Heart left ventricle (tissue), 16 donors: ENCODE measurements around the gene RAP1GAP. TPM values are rescaled to one million over a fixed set of nuclear protein-coding genes. Genes with fewer than 3 reads are reported as not detected.

Source experiments
- ATAC-seq, 4 donors: fragments of 200-7000 bp; cut with Tn5 transposase; one replicate each; pipeline ENCODE4 v1.9.1; 2020 to 2022; ENCODE audit warnings: moderate library complexity in 4 of 4, mild to moderate bottlenecking in 3 of 4, moderate number of reproducible peaks in 1 of 4
- DNase-seq, 5 donors: peaks; one replicate each; pipeline ENCODE4 v3.0.0-alpha.2; 2020
- H3K27ac ChIP-seq, 12 donors: fragments of 200-600 bp; sonication (generic) in 4 of 12; one replicate each; pipeline versions ENCODE4 v1.5.0 to v1.8.0; 2016 to 2022; ENCODE audit warnings: mild to moderate bottlenecking in 2 of 12
- H3K27me3 ChIP-seq, 9 donors: fragments of 200-600 bp; sonication (generic) in 2 of 9; one replicate each; pipeline versions ENCODE4 v1.5.1 to v1.8.0; 2016 to 2022; ENCODE audit warnings: mild to moderate bottlenecking in 3 of 9
- H3K36me3 ChIP-seq, 9 donors: fragments of 200-600 bp; sonication (generic) in 2 of 9; one replicate each; pipeline versions ENCODE4 v1.5.0 to v1.8.0; 2018 to 2022; ENCODE audit warnings: mild to moderate bottlenecking in 2 of 9
- H3K4me1 ChIP-seq, 12 donors: fragments of 200-600 bp; sonication (generic) in 4 of 12; one replicate each; pipeline versions ENCODE4 v1.5.0 to v1.8.0; 2016 to 2022; ENCODE audit warnings: mild to moderate bottlenecking in 3 of 12
- H3K4me3 ChIP-seq, 12 donors: fragments of 200-600 bp; sonication (generic) in 4 of 12; one replicate each; pipeline versions ENCODE4 v1.5.0 to v1.8.0; 2017 to 2022; ENCODE audit warnings: mild to moderate bottlenecking in 9 of 12, moderate library complexity in 4 of 12
- H3K9me3 ChIP-seq, 12 donors: fragments of 200-600 bp; sonication (generic) in 4 of 12; one replicate each; pipeline versions ENCODE4 v1.5.0 to v1.8.0; 2016 to 2022; ENCODE audit warnings: mild to moderate bottlenecking in 1 of 12
- POLR2A ChIP-seq, 2 donors: fragments of 450-650 bp; IDR thresholded peaks; one replicate each; pipeline ENCODE4 v1.6.1; 2017; ENCODE audit warnings: antibody characterized with exemption in 2 of 2, mild to moderate bottlenecking in 2 of 2, moderate library complexity in 2 of 2
- WGBS, 4 donors: extraction: QIAGEN DNeasy Blood & Tissue Kit in 2 of 4; methylation state at CpG; one replicate each; pipeline versions ENCODE4 v1.1.5 to v1.1.7; 2013 to 2018; 5-methylcytosine and 5-hydroxymethylcytosine counted together
- intact Hi-C, 10 donors: fragments of 100-400 bp; cut with DNase I; formaldehyde crosslinking; loops; one replicate each; pipeline versions ENCODE4 v1.11.1 to v1.14.2; 2022
- polyA plus RNA-seq, 2 donors: library from polyadenylated mRNA; stranded (reverse); fragments of 200-250 nt; gene quantifications; one replicate each; pipeline ENCODE4 v1.2.3, GENCODE V29; 2013
- total RNA-seq, 9 donors: library from RNA; depleted of rRNA in 2 of 9; stranded (reverse); fragments of >200 nt in 2 of 9; fragmentation: NEBNext Ultra II Directional in 3 of 9; extraction: Animal tissue kit (Norgen Biotek cat#: 25700) in 3 of 9; gene quantifications; one replicate each; pipeline versions ENCODE4 v1.1.0 to v1.2.4, GENCODE V29; 2016 to 2023
- TF ChIP-seq, protein P1 (sequence below), 12 donors: fragments of 200-600 bp; sonication (generic) in 4 of 12; IDR thresholded peaks; one replicate each; pipeline versions ENCODE4 v1.5.0 to v1.8.0; 2018 to 2022; ENCODE audit warnings: antibody characterized with exemption in 12 of 12, mild to moderate bottlenecking in 5 of 12
- donor health status: ischemic (EF 13 %, LVEDD 7.1; RV severe dilation, severe dysfunction).
- donor health status: healthy with polysubstance abuse.
- donor health status: DM: no; HTN: yes; CAD: no.
- donor health status: DM: no; HTN: no; CAD: no.
- donor health status: ischemic (EF 25% LVEDD 6.9; RV normal size, moderate dysfunction).
- donor health status: ischemic (EF 25% LVEDD 5.7; RV mildly dilated, moderate dysfunction).
- donor health status: healthy.
- donor health status: DM: yes; HTN: yes; CAD: no.
- donor health status: ischemic (EF 35%, LVEDD 5.7; RV mildly dilated, moderate dysfunction).
- donor health status: nonischemic (EF 11% LVEDD 7.7; RV severe dilation, severe dysfunction).
- donor health status: DM: yes; HTN: yes; CAD: no.
- donor health status: PGD.
- donor health status: ischemic (EF 29% LVEDD 5.4; RV normal size, mild dysfunction).
- donor health status: nonischemic (EF 23%, LVEDD 6.1; RV moderate dilation, normal function).

Gene RAP1GAP
- total and polyA plus RNA-seq, 11 donors: 0.75 to 8.0 (median 3.8) TPM

- intact Hi-C loops: loop anchor here (2.0 to 10.0 kb wide), 12 partner anchors 58 to 423 kb away; partner anchors contain the start of gene ALPL (in 1 of the 10)
- TF ChIP-seq, protein P1, sequence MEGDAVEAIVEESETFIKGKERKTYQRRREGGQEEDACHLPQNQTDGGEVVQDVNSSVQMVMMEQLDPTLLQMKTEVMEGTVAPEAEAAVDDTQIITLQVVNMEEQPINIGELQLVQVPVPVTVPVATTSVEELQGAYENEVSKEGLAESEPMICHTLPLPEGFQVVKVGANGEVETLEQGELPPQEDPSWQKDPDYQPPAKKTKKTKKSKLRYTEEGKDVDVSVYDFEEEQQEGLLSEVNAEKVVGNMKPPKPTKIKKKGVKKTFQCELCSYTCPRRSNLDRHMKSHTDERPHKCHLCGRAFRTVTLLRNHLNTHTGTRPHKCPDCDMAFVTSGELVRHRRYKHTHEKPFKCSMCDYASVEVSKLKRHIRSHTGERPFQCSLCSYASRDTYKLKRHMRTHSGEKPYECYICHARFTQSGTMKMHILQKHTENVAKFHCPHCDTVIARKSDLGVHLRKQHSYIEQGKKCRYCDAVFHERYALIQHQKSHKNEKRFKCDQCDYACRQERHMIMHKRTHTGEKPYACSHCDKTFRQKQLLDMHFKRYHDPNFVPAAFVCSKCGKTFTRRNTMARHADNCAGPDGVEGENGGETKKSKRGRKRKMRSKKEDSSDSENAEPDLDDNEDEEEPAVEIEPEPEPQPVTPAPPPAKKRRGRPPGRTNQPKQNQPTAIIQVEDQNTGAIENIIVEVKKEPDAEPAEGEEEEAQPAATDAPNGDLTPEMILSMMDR (IDR thresholded peaks at IDR 0.05): no peak
- no peak for TF ChIP-seq POLR2A (IDR thresholded peaks at IDR 0.05)
- DNase-seq: peak in 1 of 5 donors; percentile 5
Observed at GRCh38 chr1:21655748-21656147, 13.4 kb downstream of the RAP1GAP start.

DNA sequence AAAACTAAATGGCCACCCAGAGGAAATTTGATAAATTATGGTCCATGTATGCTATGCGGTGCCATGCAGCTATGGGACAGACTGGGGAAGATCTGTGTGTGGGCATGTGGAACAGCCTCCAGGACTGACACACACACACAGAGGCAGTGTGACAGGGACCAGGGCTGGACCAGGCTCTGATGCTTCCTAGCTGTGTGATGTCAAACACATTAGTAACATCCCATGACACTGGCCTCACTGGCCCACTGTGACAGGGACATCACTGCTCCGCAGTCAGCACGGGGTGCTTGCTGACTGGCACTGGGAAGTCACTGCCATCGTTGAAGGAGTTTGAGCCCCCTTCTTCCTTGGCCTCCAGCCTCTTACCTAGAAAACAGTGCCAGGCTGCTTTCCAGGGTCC, 13.9 kb downstream of the RAP1GAP start:
- intact Hi-C loops: loop anchor here (5.0 to 10.0 kb wide), 11 partner anchors 58 to 423 kb away; no protein-coding TSS in a partner anchor
- Histone ChIP-seq H3K4me1 (peaks cover 0 to 20% (median 11%) of the 10 kb centered on the region in 12 donors), H3K27ac (no peak overlapping the region), H3K9me3 (no peaks in the 10 kb centered on the region), H3K36me3 (no peaks in the 10 kb centered on the region), H3K27me3 (peaks cover 0 to 24% (median 0%) of the 10 kb centered on the region in 9 donors), H3K4me3 (no peak overlapping the region)
- TF ChIP-seq POLR2A (IDR thresholded peaks at IDR 0.05): no peak
- TF ChIP-seq, protein P1 (IDR thresholded peaks at IDR 0.05): no peak
- DNase-seq (peak in 1 of 5 donors; percentile 17), ATAC-seq (no peak)
- WGBS, 4 donors: 72 to 93% (median 83%) methylated on average over 3 to 4 of the region's 4 CpGs

More at GRCh38 chr1:21655748-21656147, 13.4 kb downstream of the RAP1GAP start:
- no peaks in the 10 kb centered on the region for H3K36me3 ChIP-seq
- H3K27ac ChIP-seq: no peak overlapping the region
- H3K27me3 ChIP-seq: peaks cover 0 to 23% (median 0%) of the 10 kb centered on the region in 9 donors
- H3K4me3 ChIP-seq: no peak overlapping the region
- no peaks in the 10 kb centered on the region for H3K9me3 ChIP-seq
- H3K4me1 ChIP-seq: peaks cover 0 to 19% (median 11%) of the 10 kb centered on the region in 12 donors
- WGBS, 4 donors: 47 to 65% (median 57%) methylated on average over 2 to 4 of the region's 4 CpGs
- ATAC-seq: no peak

- intact Hi-C loops: loop anchor here in 7 of 10 donors (5.0 to 10.0 kb wide), 6 partner anchors 119 to 419 kb away; partner anchors contain the start of gene ALPL (in 1 of the 7)
- no peak overlapping the region for H3K4me3 ChIP-seq
- ATAC-seq (no peak), DNase-seq (peak in 1 of 5 donors; percentile 5)
- H3K9me3 ChIP-seq: no peaks in the 10 kb centered on the region
- no peak overlapping the region for H3K27ac ChIP-seq
- H3K4me1 ChIP-seq: peaks cover 0 to 16% (median 7%) of the 10 kb centered on the region in 12 donors
- no peaks in the 10 kb centered on the region for H3K36me3 ChIP-seq
- TF ChIP-seq, protein P1 (IDR thresholded peaks at IDR 0.05): no peak
- no peak for TF ChIP-seq POLR2A (IDR thresholded peaks at IDR 0.05)
- 86 to 91% (median 87%) methylated on average over 6 of the region's 6 CpGs for WGBS, 4 donors
- peaks cover 0 to 22% (median 0%) of the 10 kb centered on the region in 9 donors for H3K27me3 ChIP-seq
Observed at GRCh38 chr1:21654209-21654608, 14.9 kb downstream of the RAP1GAP start.

DNA sequence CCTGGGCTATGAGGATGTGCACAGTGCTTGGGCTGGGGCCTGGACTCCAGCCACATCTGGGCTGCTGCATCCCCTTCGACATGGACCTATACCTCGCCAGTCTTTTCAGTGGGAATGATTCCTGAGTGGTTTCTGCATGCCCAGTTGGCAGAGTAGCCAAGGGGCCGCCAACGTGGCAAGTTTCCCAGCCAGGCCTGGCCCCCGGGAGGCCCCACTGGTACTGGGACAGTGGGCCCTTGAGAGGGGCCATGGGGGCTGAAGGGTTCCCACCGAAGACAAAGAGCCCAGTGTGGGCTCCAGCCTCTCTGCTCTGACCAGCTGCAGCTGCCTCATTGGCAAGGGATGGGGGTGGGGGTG, 15.4 kb downstream of the RAP1GAP start:
- H3K36me3 ChIP-seq: no peaks in the 10 kb centered on the region
- H3K4me1 ChIP-seq: peaks cover 0 to 15% (median 7%) of the 10 kb centered on the region in 12 donors
- peaks cover 0 to 22% (median 0%) of the 10 kb centered on the region in 9 donors for H3K27me3 ChIP-seq
- 67 to 85% (median 78%) methylated on average over 4 to 6 of the region's 6 CpGs for WGBS, 4 donors
- TF ChIP-seq, protein P1 (IDR thresholded peaks at IDR 0.05): no peak
- no peak overlapping the region for H3K4me3 ChIP-seq
- H3K9me3 ChIP-seq: no peaks in the 10 kb centered on the region
- peak in 1 of 5 donors; percentile 26 for DNase-seq
- H3K27ac ChIP-seq: no peak overlapping the region
- no peak for ATAC-seq
- intact Hi-C loops: loop anchor here in 7 of 10 donors (5.0 to 10.0 kb wide), 6 partner anchors 119 to 419 kb away; partner anchors contain the start of gene ALPL (in 1 of the 7)
